Stomach (tissue), 9 donors: ENCODE data around the gene TEPSIN. TPM values are rescaled to one million over a fixed set of nuclear protein-coding genes. Genes with fewer than 3 reads are reported as not detected.

Experiments used
- DNase-seq, 2 donors: peaks; one replicate each; pipeline versions ENCODE4 v3.0.0 to v3.0.0-alpha.2; 2013 to 2019
- H3K27ac ChIP-seq, 5 donors: fragments of 200-600 bp in 4 of 5; sonication (generic) in 4 of 5; one replicate each; pipeline ENCODE4 v1.5.1; 2013 to 2019; ENCODE audit warnings: mild to moderate bottlenecking in 1 of 5, moderate library complexity in 1 of 5
- H3K27me3 ChIP-seq, 3 donors: fragments of 200-600 bp; sonication (generic); one replicate each; pipeline ENCODE4 v1.5.1; 2017 to 2019; ENCODE audit warnings: mixed run types in 1 of 3
- H3K36me3 ChIP-seq, 4 donors: fragments of 200-600 bp; sonication (generic); 1 replicate in 3 of 4; 2 replicates in 1 of 4; pipeline ENCODE4 v1.5.1; 2016 to 2019
- H3K4me1 ChIP-seq, 4 donors: fragments of 200-600 bp; sonication (generic); one replicate each; pipeline ENCODE4 v1.5.1; 2016 to 2019
- H3K4me3 ChIP-seq, 4 donors: fragments of 200-600 bp; sonication (generic) in 3 of 4; one replicate each; pipeline ENCODE4 v1.5.1; 2016 to 2019; ENCODE audit warnings: mild to moderate bottlenecking in 1 of 4
- H3K9me3 ChIP-seq, 4 donors: fragments of 200-600 bp; sonication (generic); one replicate each; pipeline ENCODE4 v1.5.1; 2016 to 2019
- CTCF ChIP-seq, 7 experiments: fragments of 450-650 bp in 4 of 7; fragments of 200-600 bp in 3 of 7; sonication (generic) in 3 of 7; IDR thresholded peaks; one replicate each; pipeline ENCODE4 v1.5.1; 2016 to 2019; ENCODE audit warnings: antibody characterized with exemption in 7 of 7, control low read depth in 2 of 7, mild to moderate bottlenecking in 1 of 7
- EP300 ChIP-seq: sonication (generic); formaldehyde crosslinking; IDR thresholded peaks from one replicate; pipeline ENCODE4 v1.6.1; 2017; ENCODE audit warnings: antibody characterized with exemption
- POLR2A ChIP-seq, 4 donors: fragments of 450-650 bp; IDR thresholded peaks; one replicate each; pipeline ENCODE4 v1.6.1; 2016; ENCODE audit warnings: antibody characterized with exemption in 4 of 4, control low read depth in 2 of 4, mild to moderate bottlenecking in 1 of 4, moderate library complexity in 1 of 4
- POLR2AphosphoS5 ChIP-seq, 3 donors: sonication (generic); formaldehyde crosslinking; IDR thresholded peaks; one replicate each; pipeline ENCODE4 v1.6.1; 2016; ENCODE audit warnings: antibody characterized with exemption in 3 of 3
- WGBS, 5 donors: extraction: QIAGEN DNeasy Blood & Tissue Kit in 3 of 5; methylation state at CpG; one replicate each; pipeline versions ENCODE4 v1.1.5 to v1.1.7; 2013 to 2018; 5-methylcytosine and 5-hydroxymethylcytosine counted together
- intact Hi-C: fragments of 100-400 bp; cut with DNase I; formaldehyde crosslinking; loops from one replicate; pipeline ENCODE4 v1.15.1; 2023; ENCODE audit warnings: low total_unique reads
- polyA plus RNA-seq, 3 donors: library from polyadenylated mRNA; stranded (reverse); fragments of 200-250 nt; gene quantifications; one replicate each; pipeline ENCODE4 v1.2.3, GENCODE V29; 2013
- total RNA-seq, 5 donors: library from RNA; depleted of rRNA; stranded (reverse); fragments of >200 nt; gene quantifications; one replicate each; pipeline versions ENCODE4 v1.1.0 to v1.2.3, GENCODE V29; 2014 to 2016
- donor health status: healthy with polysubstance abuse.
- donor health status: Bipolar disorder and iron deficiency.
- donor health status: healthy.

TEPSIN gene
- total and polyA plus RNA-seq, 8 donors = 9.4 to 295 (median 21.4) TPM

DNA sequence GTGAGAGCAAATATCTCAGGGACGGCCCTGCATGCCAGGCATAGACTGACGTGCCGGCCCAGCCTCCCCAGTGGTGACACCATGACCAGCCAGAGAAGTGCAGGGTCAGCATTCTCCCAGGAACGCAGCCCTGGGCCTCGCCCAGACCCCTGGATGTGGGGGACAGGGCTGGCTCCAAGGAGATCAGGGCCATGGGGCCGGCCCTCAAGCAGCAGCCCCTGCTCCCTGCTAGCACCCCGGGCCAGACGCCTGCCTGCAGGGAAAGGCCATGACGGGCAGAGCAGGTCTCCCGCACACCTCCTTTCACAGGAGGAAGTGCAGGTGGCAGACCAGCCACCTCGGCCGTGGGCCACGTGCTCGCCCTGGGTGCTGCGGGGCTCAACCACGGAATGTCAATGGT is 9.8 kb upstream of the TEPSIN start:
- TF ChIP-seq POLR2AphosphoS5 (IDR thresholded peaks at IDR 0.05) (no peak), POLR2A (IDR thresholded peaks at IDR 0.05) (no peak), EP300 (no peak), CTCF (IDR thresholded peaks at IDR 0.05) (no peak)
- intact Hi-C loops = no loop called here
- no peak for DNase-seq
- Histone ChIP-seq H3K9me3 (no peaks in the 10 kb centered on the region), H3K36me3 (peaks cover 30 to 71% (median 58%) of the 10 kb centered on the region in 4 donors), H3K4me3 (no peak overlapping the region), H3K4me1 (peaks cover 0 to 4% (median 0%) of the 10 kb centered on the region in 4 donors), H3K27ac (no peak overlapping the region), H3K27me3 (no peaks in the 10 kb centered on the region)
- WGBS, 5 donors = 78 to 89% (median 80%) methylated on average over 15 to 16 of the region's 16 CpGs

- DNase-seq = no peak
- 89 to 91% (median 90%) methylated on average over 14 to 15 of the region's 15 CpGs for WGBS, 5 donors
- TF ChIP-seq POLR2AphosphoS5 (IDR thresholded peaks at IDR 0.05) = no peak
- no peak for TF ChIP-seq POLR2A (IDR thresholded peaks at IDR 0.05)
- TF ChIP-seq CTCF (IDR thresholded peaks at IDR 0.05) = no peak
- no peak for TF ChIP-seq EP300
- Histone ChIP-seq H3K4me1 (no peaks in the 10 kb centered on the region), H3K9me3 (no peaks in the 10 kb centered on the region), H3K27ac (no peak overlapping the region), H3K27me3 (no peaks in the 10 kb centered on the region), H3K4me3 (no peak overlapping the region), H3K36me3 (peaks cover 27 to 65% (median 52%) of the 10 kb centered on the region in 4 donors)
- intact Hi-C loops = no loop called here
Observed at GRCh38 chr17:81247339-81247990, 8.6 kb upstream of the TEPSIN start.

DNA sequence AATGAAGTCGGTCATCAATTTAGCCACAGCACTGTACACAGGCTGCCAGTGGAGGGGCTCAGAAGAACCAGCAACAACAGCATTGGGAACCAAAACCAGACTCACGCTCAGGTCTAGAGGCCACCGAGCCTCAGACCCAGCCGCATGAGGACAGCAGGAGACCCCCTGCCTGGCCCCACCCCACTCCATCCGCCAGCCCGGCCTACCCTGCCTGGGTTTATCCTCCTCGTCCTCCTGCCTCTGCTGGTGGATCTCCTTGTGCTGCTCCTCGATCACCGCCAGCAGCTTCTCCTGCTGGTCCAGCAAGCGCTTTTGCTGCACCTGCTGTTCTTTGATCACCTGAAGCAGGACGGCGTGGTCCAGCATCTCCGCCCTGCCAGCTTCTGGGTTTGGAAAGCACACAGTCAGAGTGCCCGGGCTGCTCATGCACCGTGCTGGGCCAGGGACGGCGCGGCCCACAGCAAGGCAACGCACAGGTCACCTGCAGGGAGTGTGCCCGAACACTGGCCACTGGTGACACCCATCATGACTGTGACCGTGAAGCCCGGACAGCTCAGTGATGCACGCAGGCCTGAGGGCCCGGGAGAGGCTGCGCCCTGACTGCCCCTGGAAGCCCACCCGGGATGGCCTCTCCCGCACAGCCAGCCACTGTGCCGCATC is 8.0 kb upstream of the TEPSIN start:
- H3K4me3 ChIP-seq = no peak overlapping the region
- H3K4me1 ChIP-seq = peaks cover 0 to 4% (median 0%) of the 10 kb centered on the region in 4 donors
- no peaks in the 10 kb centered on the region for H3K27me3 ChIP-seq
- DNase-seq = no peak
- peaks cover 21 to 59% (median 45%) of the 10 kb centered on the region in 4 donors for H3K36me3 ChIP-seq
- no peaks in the 10 kb centered on the region for H3K9me3 ChIP-seq
- TF ChIP-seq EP300 (no peak), POLR2A (IDR thresholded peaks at IDR 0.05) (no peak), CTCF (IDR thresholded peaks at IDR 0.05) (no peak), POLR2AphosphoS5 (IDR thresholded peaks at IDR 0.05) (no peak)
- intact Hi-C loops = no loop called here
- no peak overlapping the region for H3K27ac ChIP-seq
- 91 to 93% (median 92%) methylated on average over 22 to 28 of the region's 28 CpGs for WGBS, 5 donors

DNA sequence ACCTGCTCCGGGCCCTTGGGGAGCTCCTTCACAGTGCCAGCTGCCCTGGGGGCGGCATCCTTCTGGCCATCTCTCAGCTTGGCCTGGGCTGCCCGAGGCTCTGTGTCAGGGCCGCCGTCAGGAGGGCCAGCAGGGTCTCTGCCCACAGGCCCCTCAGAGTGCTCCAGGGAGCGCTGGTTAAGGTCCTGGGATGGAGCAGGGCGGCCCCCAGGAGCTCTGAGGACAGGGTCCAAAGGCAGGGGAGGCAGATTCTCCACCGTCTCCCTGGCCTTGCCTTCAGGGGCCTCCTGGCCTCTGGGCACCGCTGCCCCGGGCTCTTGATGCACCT is 7.5 kb upstream of the TEPSIN start:
- Histone ChIP-seq H3K27ac (no peak overlapping the region), H3K9me3 (no peaks in the 10 kb centered on the region), H3K27me3 (no peaks in the 10 kb centered on the region), H3K4me1 (peaks cover 0 to 9% (median 0%) of the 10 kb centered on the region in 4 donors), H3K36me3 (peaks cover 18 to 56% (median 42%) of the 10 kb centered on the region in 4 donors), H3K4me3 (no peak overlapping the region)
- WGBS, 5 donors = 85 to 92% (median 88%) methylated on average over 4 to 10 of the region's 10 CpGs
- intact Hi-C loops = no loop called here
- DNase-seq = no peak
- TF ChIP-seq EP300 (no peak), POLR2A (IDR thresholded peaks at IDR 0.05) (no peak), CTCF (IDR thresholded peaks at IDR 0.05) (no peak), POLR2AphosphoS5 (IDR thresholded peaks at IDR 0.05) (no peak)
